Measurements from ENCODE around the gene CCNY. TPM values are rescaled to one million over a fixed set of nuclear protein-coding genes. Genes with fewer than 3 reads are reported as not detected.

Gene CCNY
- polyA plus RNA-seq, 1 experiment = 39.0 TPM

- ChIA-PET POLR2A (no interaction called here), CTCF (interaction anchor here (1.0 kb wide), 1 partner anchor 23 kb away, joined by 3 read pairs; no protein-coding TSS in a partner anchor)
- Histone ChIP-seq H3K4me3 (ENCODE audit: low read depth, low read length) (no peak overlapping the region), H3K27me3 (ENCODE audit: control insufficient read depth, insufficient read depth, low read length) (no peaks in the 10 kb centered on the region), H3K36me3 (ENCODE audit: control insufficient read depth, insufficient read depth, low read length) (peaks cover 1% of the 10 kb centered on the region; the same call in 1 of the 2 replicates)
- no peak for DNase-seq (ENCODE audit: low read depth)
- TF ChIP-seq CTCF (IDR thresholded peaks at IDR 0.05; ENCODE audit: insufficient read depth, low read depth, low read length) = no peak
Measured at GRCh38 chr10:35523670-35524225, 187.4 kb downstream of the CCNY start.

GRCh38 chr10:35526746-35527145 is 190.4 kb downstream of the CCNY start:
- no peak for DNase-seq (ENCODE audit: low read depth)
- Histone ChIP-seq H3K36me3 (ENCODE audit: control insufficient read depth, insufficient read depth, low read length) (no peaks in the 10 kb centered on the region; the same call in 1 of the 2 replicates), H3K27me3 (ENCODE audit: control insufficient read depth, insufficient read depth, low read length) (no peaks in the 10 kb centered on the region), H3K4me3 (ENCODE audit: low read depth, low read length) (no peak overlapping the region)
- ChIA-PET CTCF (interaction anchor here (0.7 kb wide), 1 partner anchor 17 kb away, joined by 7 read pairs; no protein-coding TSS in a partner anchor), POLR2A (no interaction called here)
- TF ChIP-seq CTCF (IDR thresholded peaks at IDR 0.05; ENCODE audit: insufficient read depth, low read depth, low read length) = no peak

- TF ChIP-seq CTCF (IDR thresholded peaks at IDR 0.05; ENCODE audit: insufficient read depth, low read depth, low read length) = no peak
- Histone ChIP-seq H3K36me3 (ENCODE audit: control insufficient read depth, insufficient read depth, low read length) (peaks cover 12% of the 10 kb centered on the region), H3K27me3 (ENCODE audit: control insufficient read depth, insufficient read depth, low read length) (no peaks in the 10 kb centered on the region), H3K4me3 (ENCODE audit: low read depth, low read length) (no peak overlapping the region)
- no peak for DNase-seq (ENCODE audit: low read depth)
- ChIA-PET CTCF (interaction anchor here (1.0 kb wide), 1 partner anchor 32 kb away, joined by 3 read pairs; no protein-coding TSS in a partner anchor), POLR2A (no interaction called here)
Measured at GRCh38 chr10:35532141-35532540, 195.8 kb downstream of the CCNY start.

- CTCF ChIA-PET = interaction anchor here (1.3 kb wide), 1 partner anchor 21 kb away, joined by 4 read pairs; no protein-coding TSS in a partner anchor
- TF ChIP-seq CTCF (IDR thresholded peaks at IDR 0.05; ENCODE audit: insufficient read depth, low read depth, low read length) = no peak
- POLR2A ChIA-PET = no interaction called here
- peaks cover 12% of the 10 kb centered on the region for H3K36me3 ChIP-seq (ENCODE audit: control insufficient read depth, insufficient read depth, low read length)
- no peak for DNase-seq (ENCODE audit: low read depth)
- H3K4me3 ChIP-seq (ENCODE audit: low read depth, low read length) = no peak overlapping the region
- no peaks in the 10 kb centered on the region for H3K27me3 ChIP-seq (ENCODE audit: control insufficient read depth, insufficient read depth, low read length)
Measured at GRCh38 chr10:35533565-35533964, 197.3 kb downstream of the CCNY start.

- ChIA-PET CTCF (no interaction called here), POLR2A (no interaction called here)
- DNase-seq (ENCODE audit: low read depth) = no peak
- no peak overlapping the region for H3K4me3 ChIP-seq (ENCODE audit: low read depth, low read length)
- no peak for TF ChIP-seq CTCF (IDR thresholded peaks at IDR 0.05; ENCODE audit: insufficient read depth, low read depth, low read length)
- H3K27me3 ChIP-seq (ENCODE audit: control insufficient read depth, insufficient read depth, low read length) = no peaks in the 10 kb centered on the region
- peaks cover 12% of the 10 kb centered on the region for H3K36me3 ChIP-seq (ENCODE audit: control insufficient read depth, insufficient read depth, low read length)
Measured at GRCh38 chr10:35535136-35535535, 198.8 kb downstream of the CCNY start.

Data from BJ (cell line).